GM11168 (cell line): ENCODE data around the gene REEP3.

Experiments used
- in situ Hi-C: fragments of 300-500 bp; cut with MboI; formaldehyde crosslinking; loops from one replicate; pipeline ENCODE4 v1.12.0; 2022; ENCODE audit warnings: low sequenced_read_pairs; ENCODE audit not compliant: unreplicated experiment

REEP3 gene

DNA sequence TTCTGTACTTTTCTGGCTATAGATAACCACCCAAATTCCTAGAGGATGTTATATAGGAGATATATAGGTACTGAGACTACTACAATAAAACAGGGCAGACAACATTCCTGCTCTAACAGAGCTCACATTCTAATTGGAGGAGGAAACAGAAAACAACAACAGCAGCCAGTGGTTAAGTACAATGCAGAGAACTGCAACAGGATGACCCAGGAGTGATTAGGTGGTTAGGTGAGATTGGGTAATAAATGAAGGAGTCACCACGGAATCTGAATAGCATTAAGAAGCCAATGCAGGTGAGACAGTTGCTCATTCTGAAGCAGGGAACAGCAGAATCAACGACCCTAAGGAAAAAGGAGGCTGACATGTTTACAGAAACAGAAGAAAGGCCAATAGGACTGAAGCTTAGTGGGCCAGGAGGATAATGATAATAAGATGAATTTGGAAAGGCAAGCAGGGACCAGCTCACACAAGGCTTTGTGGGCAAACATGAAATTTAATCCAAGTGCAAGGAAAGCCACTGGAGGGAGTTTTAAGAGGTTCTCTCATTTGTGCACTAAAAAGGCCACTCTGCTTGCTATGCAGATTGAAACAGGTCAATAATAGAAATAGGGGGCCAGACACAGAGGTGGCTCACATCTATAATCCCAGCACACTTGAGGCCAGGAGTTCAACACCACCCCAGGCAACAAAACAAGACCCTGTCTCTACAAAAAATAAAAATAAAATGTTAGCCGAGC is 16.9 kb upstream of the REEP3 start:
- in situ Hi-C loops = no loop called here

DNA sequence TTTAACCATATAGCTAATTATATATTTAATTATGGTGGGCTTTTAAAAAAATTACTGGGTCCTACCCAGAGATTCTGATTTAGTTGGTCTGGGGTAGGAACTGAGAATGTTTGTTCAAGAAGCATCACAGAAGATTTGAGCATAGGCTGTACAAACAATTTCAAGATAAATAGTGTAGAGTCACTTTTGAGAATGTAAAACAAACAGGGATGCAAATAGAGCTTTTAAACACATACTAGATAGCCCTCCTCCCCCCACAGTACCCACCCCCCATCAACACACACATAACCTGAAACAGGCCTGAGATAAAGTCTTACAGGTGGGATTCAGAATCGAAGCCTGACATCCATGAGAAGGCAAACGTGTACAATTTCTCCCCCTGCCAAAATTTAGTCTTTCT is 15.6 kb upstream of the REEP3 start:
- in situ Hi-C loops = no loop called here

DNA sequence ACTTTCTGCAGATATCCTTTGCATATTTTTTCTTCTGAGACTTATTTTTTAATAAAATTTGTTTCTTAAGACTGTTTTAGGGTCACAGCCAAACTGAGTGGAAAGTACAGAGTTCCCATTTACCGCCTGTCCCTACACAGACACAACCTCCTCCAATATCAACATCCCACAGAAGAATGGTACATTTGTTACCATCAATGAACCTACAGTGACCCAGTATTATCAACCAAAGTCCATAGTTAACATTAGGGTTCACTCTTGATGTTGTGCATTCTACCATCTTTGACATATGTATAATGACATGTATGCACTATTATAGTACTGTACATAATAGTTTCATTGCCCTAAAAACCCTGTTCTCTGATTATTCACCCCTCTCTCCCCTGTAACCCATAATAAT is 14.6 kb upstream of the REEP3 start:
- in situ Hi-C loops = no loop called here

DNA sequence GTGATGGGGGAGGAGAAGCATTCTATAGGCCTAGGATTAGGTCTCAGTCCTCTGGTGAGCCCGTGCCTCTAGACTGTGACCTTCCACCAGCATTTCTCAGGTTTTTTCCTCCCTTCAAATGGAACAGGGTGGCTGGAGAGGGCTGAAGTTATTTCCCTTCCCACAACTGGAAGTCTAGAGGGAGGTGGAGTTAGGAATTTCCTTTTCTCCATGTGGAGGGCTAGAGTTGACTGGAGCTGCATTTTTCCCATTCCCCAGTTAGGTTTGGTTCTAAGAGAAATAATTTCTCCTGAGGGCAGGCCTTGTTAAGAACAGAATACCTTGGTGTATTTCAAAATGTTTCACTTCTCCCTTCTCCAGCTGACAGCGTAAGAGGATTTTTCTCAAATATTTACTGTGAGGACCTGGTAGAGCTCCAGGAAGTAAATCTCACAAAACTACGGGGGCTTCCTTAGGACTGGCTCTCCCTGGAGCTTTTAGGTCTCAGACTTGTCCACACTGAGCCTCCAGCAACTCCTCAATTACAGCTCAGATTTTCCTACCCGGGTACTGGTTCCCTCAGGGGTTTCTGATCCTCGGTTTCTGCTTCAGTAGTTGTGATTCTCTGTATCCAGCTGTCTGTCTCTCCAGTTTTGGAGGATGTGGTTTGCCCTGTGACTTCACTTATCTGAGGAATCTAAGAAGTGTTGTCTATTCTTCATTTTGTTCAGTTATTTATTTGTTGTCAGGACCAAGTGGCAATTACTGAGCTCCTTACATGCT is 6.0 kb upstream of the REEP3 start:
- in situ Hi-C loops = no loop called here

DNA sequence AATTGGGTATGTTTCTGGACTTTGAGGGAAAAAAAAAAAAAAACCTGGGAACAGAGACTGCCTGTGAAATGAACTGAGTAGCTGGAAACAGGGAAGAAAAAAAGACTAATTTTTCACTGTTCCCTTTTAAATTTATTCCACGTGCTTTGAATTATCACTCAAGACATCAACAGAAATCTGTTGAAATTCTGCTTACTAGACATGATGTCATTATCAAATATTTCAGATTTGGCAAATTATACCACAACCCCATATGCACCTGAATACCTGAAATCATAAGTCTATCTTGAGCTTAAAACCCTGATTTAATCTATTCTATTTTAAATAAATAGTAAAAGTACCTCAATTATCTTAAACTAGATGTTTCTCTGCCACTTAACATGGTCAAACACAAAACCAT is 5.0 kb upstream of the REEP3 start:
- in situ Hi-C loops = no loop called here

DNA sequence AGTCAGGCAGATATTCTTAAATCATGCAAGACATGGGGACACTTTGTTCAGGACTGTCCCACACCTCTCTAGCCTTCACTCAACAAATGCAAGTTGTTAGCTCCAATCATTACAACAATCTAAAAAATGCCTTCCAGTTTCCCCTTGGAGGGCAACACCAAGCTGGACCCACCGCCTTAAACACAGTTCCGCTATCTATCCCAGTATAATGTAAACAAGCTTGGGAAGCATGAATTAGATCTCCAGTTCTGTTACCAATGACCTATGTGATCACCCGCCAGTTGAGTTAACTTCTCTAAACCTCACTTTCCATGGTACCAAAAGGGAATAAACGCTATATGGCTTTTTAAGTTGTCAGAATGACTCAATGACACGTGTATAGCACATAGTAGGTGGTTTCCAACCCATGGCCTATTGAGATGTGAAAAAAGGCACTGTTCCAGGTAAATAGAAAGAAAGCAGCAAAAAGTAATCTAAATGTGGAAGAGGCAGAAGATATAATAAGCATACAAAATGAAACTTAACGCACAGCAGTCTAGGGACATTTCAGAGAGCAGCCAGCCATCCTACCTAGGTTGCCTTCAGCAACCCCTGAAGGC is 2.4 kb upstream of the REEP3 start:
- in situ Hi-C loops = no loop called here

DNA sequence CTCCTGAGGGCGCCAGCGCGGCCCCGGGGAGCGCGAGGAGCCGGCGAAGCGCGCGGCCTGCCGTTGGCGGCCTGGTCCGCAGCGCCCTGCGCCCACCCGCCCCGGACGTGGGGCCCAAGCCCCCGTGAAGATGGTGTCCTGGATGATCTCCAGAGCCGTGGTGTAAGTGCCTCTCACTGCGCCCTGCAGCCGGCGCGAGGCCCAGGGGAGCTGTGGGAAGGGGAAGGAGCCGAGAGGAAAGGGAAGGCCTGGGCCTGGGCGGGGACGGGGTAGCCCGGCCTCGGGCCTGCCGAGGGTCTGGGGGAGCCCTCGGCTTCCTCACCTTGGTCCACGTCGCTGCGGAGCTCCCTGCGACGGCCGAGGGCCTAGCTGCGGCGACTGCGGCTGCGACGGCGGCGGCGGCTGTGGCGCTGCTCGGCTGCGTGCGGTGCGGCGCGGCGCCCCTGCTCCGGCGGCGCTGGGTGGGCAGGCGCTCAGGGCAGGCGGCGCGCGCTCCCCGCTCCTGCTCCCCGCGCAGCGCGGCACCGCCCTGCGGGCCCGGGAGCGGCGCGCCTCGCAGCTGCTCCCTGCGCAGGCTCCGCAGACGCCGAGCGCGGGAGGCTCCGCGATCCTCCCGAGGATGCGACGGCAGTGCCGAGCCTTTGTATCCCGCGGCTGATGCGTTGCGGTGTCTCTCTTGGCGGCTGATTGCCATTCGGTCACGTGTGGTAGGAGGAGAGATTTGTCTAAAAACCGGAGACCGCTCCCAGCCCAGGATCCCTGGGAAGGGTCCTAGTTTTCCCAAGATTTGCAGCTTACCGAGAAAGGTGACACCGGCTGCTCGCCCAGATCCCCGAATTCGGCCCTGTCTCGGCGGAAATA is 445 bp downstream of the REEP3 start:
- in situ Hi-C loops = no loop called here

DNA sequence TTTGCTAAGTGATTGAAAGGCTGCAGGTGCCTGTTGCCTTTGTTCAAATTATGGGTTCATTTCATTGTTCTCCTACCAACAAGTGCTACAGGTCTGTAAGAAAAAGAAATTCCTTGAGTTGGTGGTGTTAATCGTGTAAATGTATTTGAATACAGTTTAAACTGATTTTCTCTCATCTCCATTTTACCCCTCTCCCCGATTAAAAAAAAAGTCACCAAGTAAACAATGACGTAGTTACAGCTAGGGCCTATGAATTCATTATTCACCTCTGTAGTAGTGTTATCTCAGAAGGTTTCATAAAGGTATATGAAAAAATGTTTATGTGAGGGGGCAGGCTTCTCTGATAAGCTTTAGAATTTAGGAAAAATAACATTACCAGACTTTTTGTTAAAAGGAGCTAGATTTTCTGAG is 1.1 kb downstream of the REEP3 start:
- in situ Hi-C loops = no loop called here

DNA sequence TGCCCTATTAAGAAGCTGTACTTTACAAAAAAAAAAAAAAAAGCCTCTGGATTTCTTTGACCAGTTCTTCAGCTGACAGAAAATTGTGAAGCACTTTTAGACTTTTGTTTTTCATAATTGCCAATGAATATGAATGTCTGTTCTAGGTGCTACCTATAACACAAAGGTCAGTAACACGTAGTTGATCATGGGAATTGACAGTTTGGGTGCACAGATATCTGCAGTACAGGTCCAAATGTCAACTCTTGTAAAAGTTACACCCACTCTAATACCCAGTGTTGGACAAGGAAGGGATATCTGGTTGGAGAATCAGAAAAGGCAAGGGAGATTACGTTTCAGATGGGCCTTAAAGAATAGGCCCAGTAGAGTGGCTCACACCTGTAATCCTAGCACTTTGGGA is 1.8 kb downstream of the REEP3 start:
- in situ Hi-C loops = no loop called here

DNA sequence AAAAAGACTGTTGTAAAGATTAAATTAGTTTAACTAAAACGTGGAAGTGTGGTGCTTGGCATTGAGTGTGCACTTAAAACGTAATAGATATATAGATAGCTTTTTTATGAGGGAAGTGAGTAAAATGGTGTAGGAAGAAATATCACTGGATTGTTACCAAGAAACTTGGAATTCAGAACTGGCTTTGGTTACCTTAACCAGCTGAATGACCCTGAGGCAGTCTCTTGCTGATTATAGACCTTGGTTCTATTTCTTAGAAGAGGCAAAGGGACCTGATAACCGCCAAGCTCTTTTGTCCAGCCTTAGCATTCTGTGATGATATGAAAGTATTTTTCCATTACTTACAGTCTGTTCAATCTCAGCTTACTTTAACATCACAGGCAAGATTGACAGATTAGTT is 3.8 kb downstream of the REEP3 start:
- in situ Hi-C loops = no loop called here

DNA sequence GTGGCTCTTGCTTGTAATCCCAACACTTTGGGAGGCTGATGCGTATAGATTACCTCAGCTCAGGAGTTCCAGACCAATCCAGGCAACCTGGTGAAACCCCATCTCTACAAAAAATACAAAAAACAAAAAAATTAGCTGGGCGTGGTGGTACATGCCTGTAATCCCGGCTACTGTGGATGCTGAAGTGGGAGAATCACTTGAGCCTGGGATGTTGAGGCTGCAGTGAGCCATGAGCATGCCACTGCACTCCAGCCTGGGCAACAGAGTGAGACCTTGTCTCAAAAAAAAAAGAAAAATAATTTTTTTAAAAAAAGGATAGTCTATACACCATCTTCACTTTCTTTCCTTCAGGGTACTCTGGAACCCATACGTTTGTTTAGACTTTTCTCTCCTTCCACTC is 6.2 kb downstream of the REEP3 start:
- in situ Hi-C loops = no loop called here

DNA sequence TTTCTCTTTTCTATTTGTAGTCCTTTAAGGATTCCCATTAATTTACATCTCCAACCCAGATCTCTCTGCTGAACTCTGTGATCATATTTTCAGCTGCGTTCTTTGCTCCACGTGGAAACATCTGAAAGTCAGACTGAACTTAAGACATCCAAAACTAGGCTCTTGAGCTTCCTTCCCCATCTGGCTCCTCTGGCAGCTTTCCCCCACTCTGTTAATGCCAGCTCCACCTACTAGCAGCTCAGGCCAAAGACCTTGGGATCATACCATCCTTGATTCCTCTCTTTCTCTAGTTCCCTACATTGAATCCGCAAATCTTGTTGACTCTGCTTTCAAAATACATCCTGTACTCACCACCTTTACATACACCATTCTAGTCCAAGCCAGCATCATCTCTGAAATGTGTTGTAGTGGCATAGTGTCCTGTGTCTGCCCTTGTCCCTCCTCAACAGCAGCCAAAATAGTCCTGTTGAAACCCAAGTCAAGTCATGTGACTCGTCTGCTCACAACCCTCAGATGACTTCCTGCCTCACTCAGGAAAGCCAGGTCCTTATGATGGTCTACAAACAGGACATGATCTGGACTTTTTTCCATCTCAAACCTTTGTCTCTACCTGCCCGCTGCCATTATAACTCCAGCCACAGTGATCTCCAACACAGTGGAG is 7.0 kb downstream of the REEP3 start:
- in situ Hi-C loops = no loop called here

DNA sequence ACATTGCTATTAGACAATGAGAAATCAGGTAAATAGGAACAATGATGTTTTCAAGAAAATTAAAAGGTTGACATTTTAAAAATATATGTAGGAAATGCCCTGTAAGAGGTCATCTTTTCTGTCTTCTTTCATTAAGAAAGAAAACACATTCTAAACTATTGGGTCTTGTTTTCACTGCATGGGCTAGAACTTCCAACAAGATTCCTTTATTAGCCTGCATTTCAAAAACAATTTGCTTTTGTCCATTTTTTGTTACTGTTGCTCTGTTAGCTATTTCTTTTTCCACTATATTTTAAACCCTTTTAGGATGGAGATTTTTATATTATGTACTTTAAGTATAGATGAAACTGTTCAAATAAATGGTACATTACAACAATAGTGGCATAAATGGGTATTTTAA is 9.2 kb downstream of the REEP3 start:
- in situ Hi-C loops = no loop called here

DNA sequence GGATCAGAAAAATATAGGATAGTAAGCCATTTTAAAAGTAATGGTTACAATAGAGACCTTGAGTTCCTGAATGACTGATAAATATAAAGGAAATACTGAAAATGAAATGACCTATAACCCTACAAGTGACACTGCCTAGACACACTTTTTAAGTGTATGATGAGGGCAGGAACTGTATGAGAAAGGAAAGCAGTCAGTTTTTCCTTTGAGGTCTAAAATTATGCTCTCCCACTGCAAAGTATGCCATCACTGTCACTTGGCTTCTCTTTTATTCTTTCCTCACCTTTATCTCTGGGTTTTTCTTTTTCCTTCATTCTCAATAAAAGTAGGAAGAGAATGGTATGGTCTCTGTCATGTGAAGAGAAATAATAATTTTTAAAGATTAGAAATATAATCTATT is 13.5 kb downstream of the REEP3 start:
- in situ Hi-C loops = no loop called here

DNA sequence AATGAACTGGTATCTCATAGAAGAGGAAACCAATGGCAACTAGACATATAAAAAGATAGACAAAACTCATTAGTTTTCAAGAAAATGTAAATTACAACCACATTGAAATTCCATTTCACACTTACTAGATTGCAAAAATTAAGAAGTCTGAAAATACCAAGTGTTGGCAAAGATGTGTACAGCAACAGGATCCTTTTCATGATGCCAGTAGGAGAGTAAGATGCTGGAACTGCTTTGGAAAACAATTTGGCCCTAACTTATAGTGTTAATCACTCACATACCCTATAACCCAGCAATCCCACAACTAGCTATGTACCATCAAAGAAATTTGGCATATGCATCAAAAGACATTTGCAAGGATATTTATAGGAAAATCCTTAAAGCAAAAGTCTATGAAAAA is 15.5 kb downstream of the REEP3 start:
- in situ Hi-C loops = no loop called here

DNA sequence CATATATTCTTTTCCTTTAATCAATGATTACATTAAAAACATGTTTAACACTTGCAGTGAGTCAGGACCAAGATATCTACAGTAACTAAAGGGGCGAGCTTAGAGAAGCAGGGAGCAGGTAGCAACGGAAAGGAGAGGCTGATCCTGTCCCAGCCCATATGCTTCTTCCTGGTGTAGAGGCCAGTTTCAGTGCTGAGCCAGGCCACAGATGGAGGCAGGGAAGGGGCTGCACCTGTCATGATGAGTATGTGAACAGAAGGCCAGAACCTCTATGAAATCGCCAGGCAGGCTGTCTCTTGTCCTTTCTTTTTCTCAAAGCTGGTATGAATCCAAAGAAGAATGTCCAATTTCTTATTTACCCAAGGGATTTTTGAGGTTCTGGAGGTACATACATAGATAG is 16.3 kb downstream of the REEP3 start:
- in situ Hi-C loops = no loop called here

DNA sequence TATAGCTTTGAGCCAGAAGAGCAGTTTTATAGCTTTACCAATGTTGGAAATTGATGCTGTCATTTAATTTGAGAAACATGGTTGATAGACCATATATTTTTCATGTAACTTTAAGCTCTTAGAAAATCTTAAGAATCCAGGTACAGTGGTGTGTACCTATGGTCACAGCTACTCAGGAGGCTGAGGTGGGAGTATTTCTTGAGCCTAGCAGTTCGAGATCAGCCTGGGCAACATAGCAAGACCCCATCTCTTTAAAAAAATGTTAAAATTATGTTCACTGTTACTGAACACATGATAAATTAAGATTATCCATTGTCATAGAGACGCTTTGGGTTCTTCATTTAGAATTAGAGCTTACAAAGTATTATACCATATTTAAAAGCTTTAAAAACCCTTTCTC is 18.2 kb downstream of the REEP3 start:
- in situ Hi-C loops = no loop called here

DNA sequence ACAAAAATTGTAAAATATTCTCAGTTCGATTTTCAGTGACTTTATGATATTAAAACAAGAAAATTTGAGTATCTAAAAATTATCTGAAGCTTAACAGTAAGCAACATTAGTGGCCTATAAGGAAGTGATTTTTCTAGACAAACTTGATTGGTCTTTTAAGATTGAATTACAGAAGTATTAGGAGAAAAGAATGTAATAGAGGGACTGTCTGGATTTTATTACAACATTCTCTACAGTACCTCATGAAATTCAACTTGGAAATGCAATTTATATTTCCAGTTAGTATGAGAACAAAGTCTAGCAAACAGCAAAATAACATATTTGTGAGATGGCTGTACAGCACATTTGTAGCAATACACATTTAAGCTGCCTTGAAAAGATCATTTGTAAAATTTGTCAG is 18.8 kb downstream of the REEP3 start:
- in situ Hi-C loops = no loop called here

DNA sequence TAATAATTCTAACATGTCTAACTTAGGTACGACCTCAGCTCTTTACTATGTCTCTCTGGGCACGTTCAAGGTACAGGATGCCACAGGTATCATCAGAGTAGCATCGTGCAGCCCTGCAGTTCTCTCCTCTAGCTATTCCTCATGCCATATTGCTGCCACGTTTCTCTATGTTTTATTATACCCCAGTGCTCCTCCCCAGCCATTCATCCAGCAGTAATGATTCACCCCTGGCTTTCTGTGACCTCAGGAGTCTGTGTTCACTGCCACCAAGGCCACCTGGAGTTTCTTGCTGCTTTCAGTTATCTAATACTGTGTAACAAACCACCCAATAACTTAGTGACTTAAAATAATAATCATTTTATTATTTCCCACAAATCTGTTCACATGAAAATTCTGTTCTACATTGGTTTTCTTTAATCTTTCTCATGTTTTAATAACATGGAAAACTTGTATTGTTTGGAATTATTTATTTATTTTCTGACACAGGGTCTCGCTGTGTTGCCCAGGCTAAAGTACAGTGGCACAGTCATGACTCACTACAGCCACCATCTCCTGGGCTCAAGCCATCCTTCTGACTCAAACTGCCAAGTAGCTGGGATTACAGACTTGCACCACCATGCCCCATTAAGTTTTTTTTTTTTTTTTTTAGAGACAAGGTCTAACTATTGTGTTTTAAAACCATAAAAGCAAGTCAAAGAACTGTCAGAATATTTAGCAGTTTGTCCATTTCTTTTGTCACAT is 21.8 kb downstream of the REEP3 start:
- in situ Hi-C loops = no loop called here

DNA sequence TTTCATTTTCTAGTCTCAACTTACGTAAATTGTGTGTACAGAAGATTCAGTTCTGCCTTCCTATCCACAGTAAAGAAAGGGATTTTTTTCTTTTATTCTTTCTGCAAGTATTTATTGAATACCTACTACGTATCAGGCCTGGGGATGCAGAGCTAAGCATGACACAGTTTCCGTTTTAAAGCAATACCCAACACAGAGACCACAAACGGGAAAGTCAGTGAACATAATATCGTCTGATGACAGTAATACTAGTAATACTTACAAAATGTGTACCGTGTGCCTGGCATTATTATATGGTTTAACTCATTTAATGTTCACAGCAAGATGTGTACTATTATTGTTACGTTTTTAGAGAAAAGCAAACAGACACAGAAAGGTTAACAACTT is 22.4 kb downstream of the REEP3 start:
- in situ Hi-C loops = no loop called here
